GM12878 (cell line): ENCODE results near the gene FIGLA. TPM values are rescaled to one million over a fixed set of nuclear protein-coding genes. Genes with fewer than 3 reads are reported as not detected.

ENCODE experiments used
- ATAC-seq: fragments of 200-7000 bp; cut with Tn5 transposase; 3 replicates; pipeline ENCODE4 v1.9.1; 2020; ENCODE audit warnings: mild to moderate bottlenecking, moderate library complexity
- BruUV-seq: library from RNA; stranded (reverse); fragments of 400-500 nt; replicated peaks from 2 replicates; lab custom pipeline; 2021; lab: Mats Ljungman, UMichigan
- CTCF ChIA-PET: fragments of 300-600 bp; sonication (Branson Sonifier 250); formaldehyde crosslinking; extraction: SDS; loops from one replicate; lab custom pipeline; 2021; ENCODE audit warnings: inconsistent platforms; lab: Yijun Ruan, JAX
- POLR2A ChIA-PET: fragments of 350-600 bp; formaldehyde crosslinking; extraction: SDS; loops from one replicate; lab custom pipeline; 2021; ENCODE audit warnings: inconsistent platforms; lab: Charles Lee
- RAD21 ChIA-PET: fragments of 300-600 bp; sonication (Branson Sonifier 250); formaldehyde crosslinking; loops from one replicate; lab custom pipeline; 2023; ENCODE audit warnings: antibody characterized with exemption; ENCODE audit not compliant: unreplicated experiment; lab: Charles Lee
- SMC1A ChIA-PET: fragments of 300-600 bp; sonication (Branson Sonifier 250); formaldehyde crosslinking; loops from one replicate; lab custom pipeline; 2023; ENCODE audit not compliant: unreplicated experiment, uncharacterized antibody; lab: Charles Lee
- DNase-seq: peaks from one replicate; pipeline ENCODE4 v3.0.0-alpha.2; 2011; ENCODE audit warnings: low read depth, low spot score
- FAIRE-seq: peaks from 3 replicates; lab custom pipeline; 2011; peaks lifted over from hg19 to GRCh38; lab: Jason Lieb, UNC
- H2AFZ ChIP-seq: 2 replicates; pipeline ENCODE4 v1.6.0; 2011; ENCODE audit warnings: low read depth, low read length, control low read depth; ENCODE audit not compliant: control insufficient read depth
- H3K27ac ChIP-seq: 2 replicates; pipeline ENCODE4 v1.5.1; 2011; ENCODE audit warnings: control low read depth; ENCODE audit not compliant: control insufficient read depth, insufficient read depth
- H3K27me3 ChIP-seq, 2 experiments: replicated peaks in 1 of 2; 2 replicates each; pipeline versions ENCODE4 v1.6.0 to v1.6.1; 2011; ENCODE audit warnings: low read length in 1 of 2; ENCODE audit not compliant: control insufficient read depth in 2 of 2, insufficient read depth in 2 of 2
- H3K36me3 ChIP-seq, 2 experiments: 2 replicates each; pipeline ENCODE4 v1.5.1; 2011; ENCODE audit warnings: low read length in 1 of 2; ENCODE audit not compliant: control insufficient read depth in 2 of 2, insufficient read depth in 2 of 2
- H3K4me1 ChIP-seq: 2 replicates; pipeline ENCODE4 v1.6.1; 2011; ENCODE audit warnings: mild to moderate bottlenecking, low read length, moderate library complexity, mixed read lengths; ENCODE audit not compliant: control insufficient read depth, insufficient read depth
- H3K4me2 ChIP-seq: 2 replicates; pipeline ENCODE4 v1.6.0; 2011; ENCODE audit warnings: control low read depth; ENCODE audit not compliant: control insufficient read depth, insufficient read depth
- H3K4me3 ChIP-seq: fragments of 200-600 bp; sonication (generic); 2 replicates; pipeline ENCODE4 v1.5.1; 2016
- H3K79me2 ChIP-seq: 2 replicates; pipeline ENCODE4 v1.6.0; 2011; ENCODE audit warnings: low read length; ENCODE audit not compliant: control insufficient read depth, insufficient read depth
- H3K9ac ChIP-seq: 2 replicates; pipeline ENCODE4 v1.8.0; 2011; ENCODE audit warnings: low read length, control low read depth, mixed read lengths; ENCODE audit not compliant: control insufficient read depth, insufficient read depth
- H3K9me3 ChIP-seq: replicated peaks from 3 replicates; pipeline ENCODE4 v1.5.1; 2011; ENCODE audit warnings: mild to moderate bottlenecking, low read length; ENCODE audit not compliant: control insufficient read depth, insufficient read depth
- H4K20me1 ChIP-seq: 2 replicates; pipeline ENCODE4 v1.6.0; 2011; ENCODE audit not compliant: control insufficient read depth, insufficient read depth
- CBX3 ChIP-seq: fragments of 200-600 bp; sonication (generic); IDR thresholded peaks from 2 replicates; pipeline ENCODE4 v1.6.1; 2016; ENCODE audit warnings: low read depth, borderline replicate concordance
- CREM ChIP-seq: IDR thresholded peaks from 2 replicates; pipeline ENCODE4 v1.6.1; 2014; ENCODE audit warnings: antibody characterized with exemption, low read depth
- GATAD2B ChIP-seq: fragments of 450-650 bp; conservative IDR thresholded peaks from 2 replicates; pipeline ENCODE4 v1.6.1; 2017; ENCODE audit warnings: low read depth, mild to moderate bottlenecking, moderate library complexity
- HDGF ChIP-seq: fragments of 450-650 bp; IDR thresholded peaks from 2 replicates; pipeline ENCODE4 v1.6.1; 2016; ENCODE audit warnings: antibody characterized with exemption
- MTA3 ChIP-seq: IDR thresholded peaks from 2 replicates; pipeline ENCODE4 v1.6.1; 2012; ENCODE audit warnings: low read length, inconsistent platforms, borderline replicate concordance
- NFYB ChIP-seq: IDR thresholded peaks from 2 replicates; pipeline ENCODE4 v1.6.1; 2011; ENCODE audit warnings: low read depth, mild to moderate bottlenecking, low read length, improper control_type of control experiment, moderate library complexity; ENCODE audit not compliant: insufficient read depth
- NRF1 ChIP-seq: conservative IDR thresholded peaks from 2 replicates; pipeline ENCODE4 v1.6.1; 2011; ENCODE audit warnings: mild to moderate bottlenecking, low read depth, low read length, improper control_type of control experiment
- SMAD5 ChIP-seq: IDR thresholded peaks from 2 replicates; pipeline ENCODE4 v1.6.1; 2016; ENCODE audit warnings: antibody characterized with exemption, low read depth
- SMARCA5 ChIP-seq: fragments of 450-650 bp; IDR thresholded peaks from 2 replicates; pipeline ENCODE4 v1.6.1; 2017; ENCODE audit warnings: mild to moderate bottlenecking
- TCF12 ChIP-seq: IDR thresholded peaks from 2 replicates; pipeline ENCODE4 v1.6.1; 2011; ENCODE audit warnings: low read depth, mild to moderate bottlenecking, low read length
- WGBS: methylation state at CpG from one replicate; pipeline ENCODE4 v1.1.6; 2016; ENCODE audit warnings: low lambda C conversion rate; ENCODE audit not compliant: insufficient replicate concordance, insufficient coverage; ENCODE audit errors: missing lambda C conversion rate; 5-methylcytosine and 5-hydroxymethylcytosine counted together
- in situ Hi-C: fragments of 300-500 bp; cut with MboI; formaldehyde crosslinking; loops from 9 replicates; pipeline ENCODE4 v1.14.3; 2018; ENCODE audit warnings: mixed read lengths
- intact Hi-C: fragments of 100-400 bp; cut with micrococcal nuclease; formaldehyde crosslinking; loops from one replicate; pipeline ENCODE4 v1.14.2; 2022; ENCODE audit not compliant: unreplicated experiment
- polyA plus RNA-seq, 11 experiments: library from polyadenylated mRNA; depleted of rRNA in 4 of 11; unstranded in 6 of 11; stranded (reverse) in 5 of 11; fragments of >200 nt; fragmentation: Nextera tagmentation in 4 of 11; fragmentation: Illumina TruSeq in 1 of 11; extraction: Ambion mirVana in 4 of 11; extraction: Trizol in 1 of 11; gene quantifications; 1 replicate in 1 of 11; 2 replicates in 10 of 11; pipeline versions ENCODE4 v1.2.1 to v1.2.3, GENCODE V29; 2011 to 2016; ENCODE audit warnings: inconsistent platforms in 2 of 11, missing spikeins in 2 of 11, low read depth in 1 of 11
- total RNA-seq, 4 experiments: library from RNA; depleted of rRNA in 3 of 4; stranded (reverse); fragments of >200 nt in 3 of 4; fragmentation: Illumina TruSeq in 1 of 4; extraction: Trizol in 1 of 4; gene quantifications; 2 replicates each; pipeline versions ENCODE4 v1.2.1 to v1.2.3, GENCODE V29; 2013 to 2021
- TF ChIP-seq, protein P1 (sequence below): fragments of 450-650 bp; formaldehyde crosslinking; IDR thresholded peaks from 2 replicates; pipeline ENCODE4 v1.4.0; 2022; ENCODE audit warnings: mild to moderate bottlenecking, moderate library complexity
- TF ChIP-seq, protein P2 (sequence below): fragments of 450-650 bp; IDR thresholded peaks from 2 replicates; pipeline ENCODE4 v1.6.1; 2017; ENCODE audit warnings: mild to moderate bottlenecking
- TF ChIP-seq, protein P3 (sequence below): IDR thresholded peaks from 2 replicates; pipeline ENCODE4 v1.6.1; 2011; ENCODE audit warnings: borderline replicate concordance, low read depth, mild to moderate bottlenecking, moderate library complexity, mixed read lengths, low read length; ENCODE audit not compliant: insufficient read depth; ENCODE audit errors: extremely low read length

FIGLA gene
- total and polyA plus RNA-seq, 10 of the 15 experiments (the other 5 are each of a cell fraction or from before 2014, with no cell fraction given): not detected

DNA sequence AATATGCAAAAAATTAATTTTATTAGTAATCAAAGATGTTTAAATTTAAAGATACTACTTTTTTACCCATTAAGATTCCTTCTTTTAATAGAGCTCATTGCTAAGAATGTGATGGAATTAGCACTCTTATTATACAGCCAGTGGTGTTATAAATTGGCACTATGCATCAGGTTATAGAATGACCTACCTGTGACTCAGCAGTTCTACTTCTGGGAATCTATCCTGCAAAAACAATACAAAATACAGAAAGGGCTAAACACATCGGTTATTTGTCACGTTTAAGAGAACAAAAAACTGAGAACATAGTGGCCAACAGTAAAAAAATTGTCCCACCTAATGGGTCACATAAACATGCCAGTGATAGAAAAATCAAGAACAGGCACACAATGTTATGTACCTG, 13.0 kb downstream of the FIGLA start:
- no peak overlapping the region for H3K4me2 ChIP-seq
- DNase-seq (no peak), ATAC-seq (no peak), FAIRE-seq (no peak)
- RAD21 ChIA-PET: no interaction called here
- H3K27me3 ChIP-seq: peaks cover 0 to 5% of the 10 kb centered on the region in 2 experiments; a peak in 1 of 4 replicates
- H3K9ac ChIP-seq: no peak overlapping the region
- H3K9me3 ChIP-seq: peaks cover 2% of the 10 kb centered on the region; the same call in 2 of the 3 replicates
- no peaks in the 10 kb centered on the region for H4K20me1 ChIP-seq
- no TSS peak for BruUV-seq
- no peaks in the 10 kb centered on the region for H3K79me2 ChIP-seq
- 3% methylated on average over 2 of the region's 2 CpGs for WGBS
- no peaks in the 10 kb centered on the region for H3K4me1 ChIP-seq
- no peak overlapping the region for H3K27ac ChIP-seq
- H3K4me3 ChIP-seq: no peak overlapping the region
- in situ Hi-C loops: no loop called here
- no peak overlapping the region for H2AFZ ChIP-seq
- POLR2A ChIA-PET: interaction anchor here (0.7 kb wide), 1 partner anchor 142 kb away, joined by 3 read pairs; no protein-coding TSS in a partner anchor
- no peaks in the 10 kb centered on the region for H3K36me3 ChIP-seq
- SMC1A ChIA-PET: interaction anchor here (0.6 kb wide), 1 partner anchor 14 kb away, joined by 3 read pairs; no protein-coding TSS in a partner anchor
- intact Hi-C loops: no loop called here
- TF ChIP-seq NFYB: no peak
- no peak for TF ChIP-seq TCF12
- no peak for TF ChIP-seq MTA3
- TF ChIP-seq, protein P1, sequence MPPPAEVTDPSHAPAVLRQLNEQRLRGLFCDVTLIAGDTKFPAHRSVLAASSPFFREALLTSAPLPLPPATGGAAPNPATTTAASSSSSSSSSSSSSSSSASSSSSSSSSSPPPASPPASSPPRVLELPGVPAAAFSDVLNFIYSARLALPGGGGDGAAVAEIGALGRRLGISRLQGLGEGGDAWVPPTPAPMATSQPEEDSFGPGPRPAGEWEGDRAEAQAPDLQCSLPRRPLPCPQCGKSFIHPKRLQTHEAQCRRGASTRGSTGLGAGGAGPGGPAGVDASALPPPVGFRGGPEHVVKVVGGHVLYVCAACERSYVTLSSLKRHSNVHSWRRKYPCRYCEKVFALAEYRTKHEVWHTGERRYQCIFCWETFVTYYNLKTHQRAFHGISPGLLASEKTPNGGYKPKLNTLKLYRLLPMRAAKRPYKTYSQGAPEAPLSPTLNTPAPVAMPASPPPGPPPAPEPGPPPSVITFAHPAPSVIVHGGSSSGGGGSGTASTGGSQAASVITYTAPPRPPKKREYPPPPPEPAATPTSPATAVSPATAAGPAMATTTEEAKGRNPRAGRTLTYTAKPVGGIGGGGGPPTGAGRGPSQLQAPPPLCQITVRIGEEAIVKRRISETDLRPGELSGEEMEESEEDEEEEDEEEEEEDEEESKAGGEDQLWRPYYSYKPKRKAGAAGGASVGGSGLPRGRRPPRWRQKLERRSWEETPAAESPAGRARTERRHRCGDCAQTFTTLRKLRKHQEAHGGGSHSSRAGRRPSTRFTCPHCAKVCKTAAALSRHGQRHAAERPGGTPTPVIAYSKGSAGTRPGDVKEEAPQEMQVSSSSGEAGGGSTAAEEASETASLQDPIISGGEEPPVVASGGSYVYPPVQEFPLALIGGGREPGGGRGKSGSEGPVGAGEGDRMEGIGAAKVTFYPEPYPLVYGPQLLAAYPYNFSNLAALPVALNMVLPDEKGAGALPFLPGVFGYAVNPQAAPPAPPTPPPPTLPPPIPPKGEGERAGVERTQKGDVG (CRISPR knock-in tag): no peak
- TF ChIP-seq, protein P2, sequence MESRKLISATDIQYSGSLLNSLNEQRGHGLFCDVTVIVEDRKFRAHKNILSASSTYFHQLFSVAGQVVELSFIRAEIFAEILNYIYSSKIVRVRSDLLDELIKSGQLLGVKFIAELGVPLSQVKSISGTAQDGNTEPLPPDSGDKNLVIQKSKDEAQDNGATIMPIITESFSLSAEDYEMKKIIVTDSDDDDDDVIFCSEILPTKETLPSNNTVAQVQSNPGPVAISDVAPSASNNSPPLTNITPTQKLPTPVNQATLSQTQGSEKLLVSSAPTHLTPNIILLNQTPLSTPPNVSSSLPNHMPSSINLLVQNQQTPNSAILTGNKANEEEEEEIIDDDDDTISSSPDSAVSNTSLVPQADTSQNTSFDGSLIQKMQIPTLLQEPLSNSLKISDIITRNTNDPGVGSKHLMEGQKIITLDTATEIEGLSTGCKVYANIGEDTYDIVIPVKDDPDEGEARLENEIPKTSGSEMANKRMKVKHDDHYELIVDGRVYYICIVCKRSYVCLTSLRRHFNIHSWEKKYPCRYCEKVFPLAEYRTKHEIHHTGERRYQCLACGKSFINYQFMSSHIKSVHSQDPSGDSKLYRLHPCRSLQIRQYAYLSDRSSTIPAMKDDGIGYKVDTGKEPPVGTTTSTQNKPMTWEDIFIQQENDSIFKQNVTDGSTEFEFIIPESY: no peak
- no peak for TF ChIP-seq CREM
- no peak for TF ChIP-seq SMAD5
- TF ChIP-seq GATAD2B: no peak
- no peak for TF ChIP-seq HDGF
- TF ChIP-seq NRF1: no peak
- TF ChIP-seq, protein P3, sequence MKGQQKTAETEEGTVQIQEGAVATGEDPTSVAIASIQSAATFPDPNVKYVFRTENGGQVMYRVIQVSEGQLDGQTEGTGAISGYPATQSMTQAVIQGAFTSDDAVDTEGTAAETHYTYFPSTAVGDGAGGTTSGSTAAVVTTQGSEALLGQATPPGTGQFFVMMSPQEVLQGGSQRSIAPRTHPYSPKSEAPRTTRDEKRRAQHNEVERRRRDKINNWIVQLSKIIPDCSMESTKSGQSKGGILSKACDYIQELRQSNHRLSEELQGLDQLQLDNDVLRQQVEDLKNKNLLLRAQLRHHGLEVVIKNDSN: no peak
- TF ChIP-seq SMARCA5: no peak
- TF ChIP-seq CBX3: no peak
- CTCF ChIA-PET: no interaction called here
